Esophagus squamous epithelium (tissue), 5 donors: ENCODE results near the gene SOHLH2. TPM values are rescaled to one million over a fixed set of nuclear protein-coding genes. Genes with fewer than 3 reads are reported as not detected.

ENCODE experiments used
- DNase-seq: peaks from one replicate; lab custom pipeline; 2025; lab: John Stamatoyannopoulos, UW
- H3K27ac ChIP-seq, 4 donors: fragments of 200-600 bp; sonication (generic); one replicate each; pipeline ENCODE4 v1.5.1; 2016 to 2019; ENCODE audit warnings: mild to moderate bottlenecking in 1 of 4
- H3K27me3 ChIP-seq, 4 donors: fragments of 200-600 bp; sonication (generic); 1 replicate in 3 of 4; 2 replicates in 1 of 4; pipeline versions ENCODE4 v1.5.1 to v1.6.0; 2017 to 2021; ENCODE audit warnings: antibody characterized with exemption in 1 of 4
- H3K36me3 ChIP-seq, 3 donors: fragments of 200-600 bp; sonication (generic); one replicate each; pipeline ENCODE4 v1.5.1; 2016 to 2019
- H3K4me1 ChIP-seq, 3 donors: fragments of 200-600 bp; sonication (generic); one replicate each; pipeline ENCODE4 v1.5.1; 2017 to 2019
- H3K4me3 ChIP-seq, 4 donors: fragments of 200-600 bp; sonication (generic); 1 replicate in 3 of 4; 2 replicates in 1 of 4; pipeline ENCODE4 v1.5.1; 2016 to 2019; ENCODE audit warnings: mild to moderate bottlenecking in 2 of 4, moderate library complexity in 1 of 4
- H3K9me3 ChIP-seq, 3 donors: fragments of 200-600 bp; sonication (generic); one replicate each; pipeline ENCODE4 v1.5.1; 2016 to 2019
- POLR2A ChIP-seq, 4 donors: fragments of 450-650 bp; IDR thresholded peaks; one replicate each; pipeline ENCODE4 v1.6.1; 2017; ENCODE audit warnings: antibody characterized with exemption in 4 of 4, mild to moderate bottlenecking in 4 of 4, moderate library complexity in 3 of 4
- WGBS, 2 donors: methylation state at CpG; one replicate each; pipeline ENCODE4 v1.1.5; 2018; 5-methylcytosine and 5-hydroxymethylcytosine counted together
- intact Hi-C: fragments of 100-400 bp; cut with DNase I; formaldehyde crosslinking; loops from one replicate; pipeline ENCODE4 v1.15.0; 2022
- total RNA-seq, 4 donors: library from RNA; depleted of rRNA; stranded (reverse); fragments of >200 nt; gene quantifications; one replicate each; pipeline ENCODE4 v1.1.0, GENCODE V29; 2016
- TF ChIP-seq, protein P1 (sequence below), 6 experiments: fragments of 450-650 bp in 4 of 6; fragments of 200-600 bp in 2 of 6; sonication (generic) in 2 of 6; IDR thresholded peaks; one replicate each; pipeline ENCODE4 v1.5.1; 2016 to 2019; ENCODE audit warnings: antibody characterized with exemption in 6 of 6, mild to moderate bottlenecking in 4 of 6, moderate library complexity in 4 of 6
- donor health status: DM: yes; HTN: yes; CAD: no.

SOHLH2 gene
- total RNA-seq, 4 donors from 2014 or later: not detected

GRCh38 chr13:36190771-36191170 lies 23.6 kb downstream of the SOHLH2 start:
- 86 to 96% methylated on average over 3 of the region's 3 CpGs for WGBS, 2 donors
- Histone ChIP-seq H3K4me1 (no peaks in the 10 kb centered on the region), H3K36me3 (no peaks in the 10 kb centered on the region), H3K27ac (no peak overlapping the region), H3K4me3 (no peak overlapping the region), H3K27me3 (no peaks in the 10 kb centered on the region), H3K9me3 (no peaks in the 10 kb centered on the region)
- TF ChIP-seq POLR2A (IDR thresholded peaks at IDR 0.05): no peak
- TF ChIP-seq, protein P1, sequence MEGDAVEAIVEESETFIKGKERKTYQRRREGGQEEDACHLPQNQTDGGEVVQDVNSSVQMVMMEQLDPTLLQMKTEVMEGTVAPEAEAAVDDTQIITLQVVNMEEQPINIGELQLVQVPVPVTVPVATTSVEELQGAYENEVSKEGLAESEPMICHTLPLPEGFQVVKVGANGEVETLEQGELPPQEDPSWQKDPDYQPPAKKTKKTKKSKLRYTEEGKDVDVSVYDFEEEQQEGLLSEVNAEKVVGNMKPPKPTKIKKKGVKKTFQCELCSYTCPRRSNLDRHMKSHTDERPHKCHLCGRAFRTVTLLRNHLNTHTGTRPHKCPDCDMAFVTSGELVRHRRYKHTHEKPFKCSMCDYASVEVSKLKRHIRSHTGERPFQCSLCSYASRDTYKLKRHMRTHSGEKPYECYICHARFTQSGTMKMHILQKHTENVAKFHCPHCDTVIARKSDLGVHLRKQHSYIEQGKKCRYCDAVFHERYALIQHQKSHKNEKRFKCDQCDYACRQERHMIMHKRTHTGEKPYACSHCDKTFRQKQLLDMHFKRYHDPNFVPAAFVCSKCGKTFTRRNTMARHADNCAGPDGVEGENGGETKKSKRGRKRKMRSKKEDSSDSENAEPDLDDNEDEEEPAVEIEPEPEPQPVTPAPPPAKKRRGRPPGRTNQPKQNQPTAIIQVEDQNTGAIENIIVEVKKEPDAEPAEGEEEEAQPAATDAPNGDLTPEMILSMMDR (IDR thresholded peaks at IDR 0.05): no peak
- intact Hi-C loops: no loop called here
- DNase-seq: no peak

DNA sequence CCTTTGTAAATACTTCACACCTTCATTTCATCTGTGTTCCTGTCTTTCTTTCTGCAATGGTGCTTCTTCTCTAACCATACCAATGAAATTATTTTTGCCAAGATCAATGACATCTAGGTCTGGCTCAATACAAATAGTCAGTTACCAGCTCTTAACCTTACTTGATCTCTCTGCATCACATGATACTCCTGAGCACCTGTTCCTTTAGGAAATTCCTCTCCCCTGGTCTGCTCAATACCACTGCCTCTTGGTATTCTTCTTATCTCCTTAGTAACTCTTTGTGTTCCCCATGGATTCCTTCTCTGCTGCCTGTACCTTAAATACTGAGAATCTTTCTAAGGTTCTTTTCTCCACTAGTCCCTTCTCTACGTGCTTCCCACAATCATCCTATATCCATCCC lies 25.9 kb downstream of the SOHLH2 start:
- Histone ChIP-seq H3K27ac (no peak overlapping the region), H3K27me3 (no peaks in the 10 kb centered on the region), H3K4me3 (no peak overlapping the region), H3K9me3 (no peaks in the 10 kb centered on the region), H3K36me3 (no peaks in the 10 kb centered on the region), H3K4me1 (no peaks in the 10 kb centered on the region)
- WGBS, 2 donors: 85 to 89% methylated on average over 1 of the region's 1 CpG
- TF ChIP-seq, protein P1 (IDR thresholded peaks at IDR 0.05): no peak
- TF ChIP-seq POLR2A (IDR thresholded peaks at IDR 0.05): no peak
- no peak for DNase-seq
- intact Hi-C loops: no loop called here

DNA sequence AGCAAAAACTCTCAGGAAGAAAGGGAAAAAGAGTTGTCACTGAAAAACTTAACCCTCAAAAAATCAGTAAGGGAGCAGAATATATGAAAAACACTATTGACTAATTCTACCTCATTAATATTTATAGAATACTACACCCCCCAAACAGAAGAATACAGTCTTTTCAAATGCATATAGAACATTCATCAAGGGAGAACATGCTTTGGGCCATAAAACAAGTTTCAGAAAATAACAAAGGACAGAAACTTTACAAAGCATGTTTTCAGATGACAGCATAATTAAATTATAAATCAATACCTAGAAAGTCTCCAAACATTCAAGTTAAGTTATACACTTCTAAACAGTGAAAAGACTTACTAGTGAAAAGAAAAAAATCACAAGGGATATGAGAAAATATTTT lies 30.5 kb downstream of the SOHLH2 start:
- intact Hi-C loops: no loop called here
- DNase-seq: no peak
- Histone ChIP-seq H3K4me1 (no peaks in the 10 kb centered on the region), H3K27me3 (no peaks in the 10 kb centered on the region), H3K27ac (no peak overlapping the region), H3K9me3 (no peaks in the 10 kb centered on the region), H3K4me3 (no peak overlapping the region), H3K36me3 (no peaks in the 10 kb centered on the region)
- TF ChIP-seq, protein P1 (IDR thresholded peaks at IDR 0.05): no peak
- TF ChIP-seq POLR2A (IDR thresholded peaks at IDR 0.05): no peak

GRCh38 chr13:36175621-36176020 lies 38.7 kb downstream of the SOHLH2 start:
- Histone ChIP-seq H3K9me3 (no peaks in the 10 kb centered on the region), H3K4me3 (no peak overlapping the region), H3K4me1 (no peaks in the 10 kb centered on the region), H3K36me3 (no peaks in the 10 kb centered on the region), H3K27ac (no peak overlapping the region), H3K27me3 (peaks cover 0 to 1% (median 0%) of the 10 kb centered on the region in 4 donors)
- 70 to 74% methylated on average over 5 of the region's 5 CpGs for WGBS, 2 donors
- intact Hi-C loops: no loop called here
- TF ChIP-seq, protein P1 (IDR thresholded peaks at IDR 0.05): no peak
- TF ChIP-seq POLR2A (IDR thresholded peaks at IDR 0.05): no peak
- no peak for DNase-seq

GRCh38 chr13:36174923-36175322 lies 39.4 kb downstream of the SOHLH2 start:
- intact Hi-C loops: no loop called here
- Histone ChIP-seq H3K9me3 (no peaks in the 10 kb centered on the region), H3K4me1 (no peaks in the 10 kb centered on the region), H3K27ac (no peak overlapping the region), H3K36me3 (no peaks in the 10 kb centered on the region), H3K4me3 (no peak overlapping the region), H3K27me3 (peaks cover 0 to 8% (median 0%) of the 10 kb centered on the region in 4 donors)
- WGBS, 2 donors: 50 to 78% methylated on average over 1 to 5 of the region's 7 CpGs
- TF ChIP-seq, protein P1 (IDR thresholded peaks at IDR 0.05): no peak
- TF ChIP-seq POLR2A (IDR thresholded peaks at IDR 0.05): no peak
- DNase-seq: no peak
